NCI-H187 (cell line): Measurements from ENCODE around the gene NKTR.

Experiments used
- DNase-seq, 2 experiments: peaks; one replicate each; lab custom pipeline; 2025; lab: John Stamatoyannopoulos, UW

NKTR gene

GRCh38 chr3:42694366-42694765, 93.9 kb downstream of the NKTR start:
- DNase-seq = no peak

DNA sequence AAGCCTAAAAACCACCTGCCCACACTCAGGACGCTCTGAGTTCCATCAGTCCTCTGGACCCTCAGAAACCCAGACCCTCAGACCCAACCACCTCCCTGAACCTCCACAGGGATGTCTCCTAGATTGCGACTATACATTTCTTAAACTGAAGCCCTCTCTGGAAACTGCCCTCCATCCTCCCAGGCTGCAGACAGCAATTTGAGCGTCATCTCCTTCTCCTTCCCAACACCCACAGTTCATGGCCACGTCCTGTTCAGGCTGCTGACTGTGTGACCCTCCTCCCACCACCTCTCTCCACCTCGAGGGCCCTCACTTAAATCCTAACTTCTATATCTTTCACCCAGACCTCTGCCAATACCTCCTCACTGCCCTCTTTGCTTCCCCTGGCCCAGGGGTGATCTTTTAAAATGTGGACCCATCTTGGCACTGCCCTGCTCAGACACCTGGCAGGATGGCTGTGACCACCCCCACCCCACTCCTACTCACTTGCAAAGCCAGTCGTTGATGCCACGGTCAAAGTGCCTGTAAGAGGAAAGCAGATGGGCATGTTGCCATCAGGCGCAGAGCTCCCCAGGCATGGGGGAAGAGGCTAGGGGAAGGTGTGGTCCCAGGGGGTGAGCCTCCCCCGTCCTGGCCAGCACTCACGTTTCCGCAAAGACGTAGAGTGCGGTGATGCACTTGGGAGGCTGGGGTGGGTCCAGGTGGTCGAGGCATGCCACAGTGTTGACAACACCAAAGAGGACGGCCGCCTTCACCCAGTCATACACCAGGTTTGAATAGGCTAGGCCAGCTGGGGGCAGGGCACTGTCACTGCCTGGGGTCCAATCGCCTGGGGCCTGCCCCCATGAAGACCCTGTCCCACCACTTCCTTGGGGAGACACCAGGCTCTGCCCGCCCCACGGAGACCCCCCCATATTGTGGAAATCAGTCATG, 96.1 kb downstream of the NKTR start:
- no peak for DNase-seq

DNA sequence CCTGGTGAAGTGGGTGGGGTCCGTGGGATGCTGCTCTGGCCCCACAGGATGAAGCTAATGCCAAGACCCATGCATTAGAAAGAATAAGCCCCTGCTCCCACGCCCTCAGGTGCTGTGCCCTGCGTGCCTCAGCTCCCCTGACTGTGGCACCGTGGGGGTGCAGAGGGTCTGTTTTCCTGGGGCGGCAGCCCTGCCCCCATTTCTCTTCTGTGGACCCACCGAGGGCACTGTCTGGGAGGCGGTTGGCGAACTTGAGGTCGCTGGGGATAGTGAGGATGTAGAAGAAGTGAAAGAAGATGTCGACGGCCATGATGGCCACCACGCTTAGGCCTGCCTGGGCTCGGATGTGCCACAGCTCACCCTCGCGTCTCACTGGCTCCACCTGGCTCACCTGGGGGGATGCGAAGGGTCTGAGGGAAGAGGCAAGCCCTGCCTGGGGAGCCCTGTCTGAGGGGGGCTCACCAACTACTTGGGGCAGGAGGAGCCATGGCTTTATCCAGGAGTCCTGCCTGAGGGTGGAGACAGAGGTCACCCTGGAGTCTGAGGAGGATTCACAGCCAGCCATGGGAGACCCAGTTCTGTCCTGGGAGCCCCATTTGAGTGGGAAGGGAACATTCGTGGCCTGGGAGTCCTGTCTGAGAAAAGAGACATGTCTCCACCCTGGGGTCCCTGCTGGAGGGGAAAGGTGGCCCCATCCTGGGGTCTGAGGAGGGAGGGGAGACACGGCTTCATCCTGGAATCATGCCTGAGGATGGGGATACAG, 97.0 kb downstream of the NKTR start:
- DNase-seq = no peak
